ENCODE data around the gene PRSS8.

Gene PRSS8

GRCh38 chr16:31130899-31131298, 4.6 kb downstream of the PRSS8 start:
- TF ChIP-seq CTCF (IDR thresholded peaks at IDR 0.05; ENCODE audit: borderline replicate concordance, extremely low read depth, low read length, poor library complexity, severe bottlenecking) (no peak), EZH2 (IDR thresholded peaks at IDR 0.05; ENCODE audit: borderline replicate concordance, low read depth, low read length, severe bottlenecking) (no peak)
- Histone ChIP-seq H3K79me2 (ENCODE audit: insufficient read depth, low read length) (no peaks in the 10 kb centered on the region), H3K27me3 (ENCODE audit: insufficient read depth, low read length, poor library complexity) (no peaks in the 10 kb centered on the region), H2AFZ (ENCODE audit: low read depth, low read length) (no peak overlapping the region), H3K4me2 (ENCODE audit: insufficient read depth, low read length) (no peak overlapping the region), H3K27ac (ENCODE audit: low read length) (no peak overlapping the region), H3K4me1 (ENCODE audit: insufficient read depth, low read length) (no peaks in the 10 kb centered on the region), H3K9ac (ENCODE audit: low read depth, low read length) (no peak overlapping the region), H3K9me3 (ENCODE audit: insufficient read depth, low read length, severe bottlenecking) (no peaks in the 10 kb centered on the region), H3K36me3 (ENCODE audit: insufficient read depth, low read length) (peaks cover 50% of the 10 kb centered on the region), H3K4me3 (ENCODE audit: low read depth in 1 of 2, low read length in 2 of 2) (no peak overlapping the region), H4K20me1 (ENCODE audit: insufficient read depth, low read length) (no peaks in the 10 kb centered on the region)
- ATAC-seq (ENCODE audit: insufficient read depth, low read depth) (no peak), DNase-seq (no peak)

- no peak overlapping the region for H3K27ac ChIP-seq (ENCODE audit: low read length)
- no peaks in the 10 kb centered on the region for H4K20me1 ChIP-seq (ENCODE audit: insufficient read depth, low read length)
- H3K9me3 ChIP-seq (ENCODE audit: insufficient read depth, low read length, severe bottlenecking) = no peaks in the 10 kb centered on the region
- TF ChIP-seq EZH2 (IDR thresholded peaks at IDR 0.05; ENCODE audit: borderline replicate concordance, low read depth, low read length, severe bottlenecking) = no peak
- no peak for TF ChIP-seq CTCF (IDR thresholded peaks at IDR 0.05; ENCODE audit: borderline replicate concordance, extremely low read depth, low read length, poor library complexity, severe bottlenecking)
- H3K4me1 ChIP-seq (ENCODE audit: insufficient read depth, low read length) = no peaks in the 10 kb centered on the region
- H3K36me3 ChIP-seq (ENCODE audit: insufficient read depth, low read length) = peaks cover 50% of the 10 kb centered on the region
- no peak overlapping the region for H3K9ac ChIP-seq (ENCODE audit: low read depth, low read length)
- no peaks in the 10 kb centered on the region for H3K27me3 ChIP-seq (ENCODE audit: insufficient read depth, low read length, poor library complexity)
- no peak overlapping the region for H2AFZ ChIP-seq (ENCODE audit: low read depth, low read length)
- ATAC-seq (ENCODE audit: insufficient read depth, low read depth) = no peak
- no peak for DNase-seq
- no peaks in the 10 kb centered on the region for H3K79me2 ChIP-seq (ENCODE audit: insufficient read depth, low read length)
- H3K4me2 ChIP-seq (ENCODE audit: insufficient read depth, low read length) = no peak overlapping the region
- no peak overlapping the region for H3K4me3 ChIP-seq (ENCODE audit: low read depth in 1 of 2, low read length in 2 of 2)
Measured at GRCh38 chr16:31130336-31130891, 5.1 kb downstream of the PRSS8 start.

- Histone ChIP-seq H3K4me1 (ENCODE audit: insufficient read depth, low read length) (no peaks in the 10 kb centered on the region), H3K4me2 (ENCODE audit: insufficient read depth, low read length) (no peak overlapping the region), H3K27ac (ENCODE audit: low read length) (no peak overlapping the region), H2AFZ (ENCODE audit: low read depth, low read length) (no peak overlapping the region), H4K20me1 (ENCODE audit: insufficient read depth, low read length) (no peaks in the 10 kb centered on the region), H3K36me3 (ENCODE audit: insufficient read depth, low read length) (peaks cover 50% of the 10 kb centered on the region), H3K27me3 (ENCODE audit: insufficient read depth, low read length, poor library complexity) (no peaks in the 10 kb centered on the region), H3K9me3 (ENCODE audit: insufficient read depth, low read length, severe bottlenecking) (no peaks in the 10 kb centered on the region), H3K4me3 (ENCODE audit: low read depth in 1 of 2, low read length in 2 of 2) (no peak overlapping the region), H3K9ac (ENCODE audit: low read depth, low read length) (no peak overlapping the region), H3K79me2 (ENCODE audit: insufficient read depth, low read length) (no peaks in the 10 kb centered on the region)
- TF ChIP-seq CTCF (IDR thresholded peaks at IDR 0.05; ENCODE audit: borderline replicate concordance, extremely low read depth, low read length, poor library complexity, severe bottlenecking) = no peak
- TF ChIP-seq EZH2 (IDR thresholded peaks at IDR 0.05; ENCODE audit: borderline replicate concordance, low read depth, low read length, severe bottlenecking) = no peak
- ATAC-seq (ENCODE audit: insufficient read depth, low read depth) (no peak), DNase-seq (no peak)
Measured at GRCh38 chr16:31129568-31130335, 5.8 kb downstream of the PRSS8 start.
